ENCODE data around the gene GAPVD1.
"Not testable (repeated sequence)": the region's sequence is repeated elsewhere in the genome, so short reads cannot be mapped to it uniquely, and the experiment has no call there.

GAPVD1 gene

GRCh38 chr9:125316359-125316758 is 54.7 kb downstream of the GAPVD1 start:
- DNase-seq (ENCODE audit: low spot score) = not testable (repeated sequence)

DNA sequence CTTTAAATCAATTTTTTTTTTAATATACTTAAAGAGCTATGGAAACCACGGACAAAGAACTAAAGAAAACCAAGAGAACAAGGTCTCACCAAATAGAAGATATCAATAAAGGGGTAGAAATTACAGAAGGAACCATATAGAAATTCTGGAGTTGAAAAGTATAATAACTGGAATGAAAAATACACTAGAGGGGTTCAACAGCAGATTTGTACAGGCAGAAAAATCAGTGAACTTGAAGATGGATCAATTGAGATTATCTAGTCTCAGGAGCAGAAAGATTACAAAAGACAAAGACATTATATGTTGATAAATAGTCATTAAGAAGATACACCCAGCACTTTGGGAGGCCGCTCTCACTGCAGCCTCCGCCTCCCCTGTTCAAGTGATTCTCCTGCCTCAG is 56.1 kb downstream of the GAPVD1 start:
- DNase-seq (ENCODE audit: low spot score) = no peak

DNA sequence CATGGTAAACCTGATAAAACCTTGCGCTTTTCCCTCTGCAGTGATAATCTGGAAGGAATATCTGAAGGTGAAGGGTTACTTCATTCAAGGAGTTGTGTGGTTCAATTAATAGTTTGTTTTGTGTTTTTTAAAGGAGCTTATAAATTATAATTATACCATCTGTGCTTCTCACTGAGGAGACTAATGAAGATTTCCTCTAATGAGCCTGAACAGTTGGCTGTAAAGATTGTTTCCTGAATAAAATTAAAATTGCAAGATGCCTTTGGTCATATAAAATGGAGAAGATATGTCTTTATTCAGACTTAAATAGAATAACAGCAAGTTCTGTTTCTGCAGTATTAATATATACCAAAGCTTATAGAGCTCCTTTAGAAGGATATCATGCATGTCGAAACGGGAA is 59.9 kb downstream of the GAPVD1 start:
- DNase-seq (ENCODE audit: low spot score) = no peak

DNA sequence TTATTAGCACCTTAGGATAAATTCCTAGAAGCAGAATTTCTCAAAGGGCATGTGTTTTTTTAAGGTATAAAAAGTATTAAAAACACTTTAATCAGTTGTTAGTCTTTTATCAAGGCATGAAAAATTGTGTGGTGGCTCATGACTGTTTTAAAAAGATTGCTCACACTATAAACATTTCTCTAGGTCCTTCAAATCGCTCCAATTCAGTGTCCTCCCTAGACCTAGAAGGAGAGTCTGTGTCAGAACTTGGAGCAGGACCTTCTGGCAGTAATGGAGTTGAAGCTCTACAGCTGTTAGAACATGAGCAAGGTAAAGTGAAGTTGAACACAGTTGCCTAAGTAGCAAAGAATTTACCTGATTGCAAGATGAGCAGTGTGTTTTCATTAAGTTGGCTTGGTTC is 62.0 kb downstream of the GAPVD1 start:
- DNase-seq (ENCODE audit: low spot score) = no peak

- DNase-seq (ENCODE audit: low spot score) = no peak
These were observed 64.2 kb downstream of the GAPVD1 start for GRCh38 chr9:125325826-125326225.

GRCh38 chr9:125329978-125330377 is 68.4 kb downstream of the GAPVD1 start:
- DNase-seq (ENCODE audit: low spot score) = no peak

DNA sequence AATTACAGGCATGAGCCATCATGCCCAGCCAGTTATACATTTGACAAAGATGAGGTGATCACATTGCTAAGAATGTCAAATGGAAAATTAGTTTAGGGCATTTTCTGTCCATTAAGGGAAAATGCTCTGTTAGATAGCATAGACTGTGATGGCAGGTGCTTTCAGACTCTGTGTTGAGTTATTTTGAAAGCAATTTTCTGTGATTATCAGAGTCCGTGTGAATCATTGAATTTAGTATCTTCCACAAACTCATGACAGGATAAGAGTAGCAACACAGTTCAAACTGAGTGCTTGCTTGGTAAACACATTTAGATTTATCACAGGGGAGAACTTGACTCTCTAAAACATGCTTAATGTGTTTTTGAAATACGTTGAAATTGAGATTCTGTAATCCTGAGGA is 69.0 kb downstream of the GAPVD1 start:
- no peak for DNase-seq (ENCODE audit: low spot score)

- DNase-seq (ENCODE audit: low spot score) = no peak
These were observed 70.9 kb downstream of the GAPVD1 start for GRCh38 chr9:125332527-125332926.

GRCh38 chr9:125337236-125337635 is 75.6 kb downstream of the GAPVD1 start:
- DNase-seq (ENCODE audit: low spot score) = no peak

GRCh38 chr9:125338929-125339328 is 77.3 kb downstream of the GAPVD1 start:
- DNase-seq (ENCODE audit: low spot score) = no peak

DNA sequence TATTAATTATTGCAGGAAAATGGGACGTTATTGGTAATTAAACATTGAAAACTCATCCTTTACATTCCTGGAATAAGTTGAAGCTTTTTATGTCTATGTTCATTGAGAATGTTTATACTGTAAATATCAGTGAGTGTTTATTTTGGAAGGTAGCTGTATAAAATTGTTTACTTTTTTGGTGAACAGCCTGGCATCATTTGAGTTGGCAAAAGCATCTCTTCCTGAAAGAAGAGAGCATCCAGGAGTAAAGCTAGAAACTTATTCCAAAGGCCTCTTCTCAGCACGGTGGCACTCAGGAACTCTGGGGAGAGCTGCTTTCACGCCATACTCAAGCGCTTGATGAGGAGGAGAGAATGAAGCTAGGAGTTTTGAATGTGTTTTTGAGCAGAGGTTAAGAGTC is 79.9 kb downstream of the GAPVD1 start:
- no peak for DNase-seq (ENCODE audit: low spot score)

DNA sequence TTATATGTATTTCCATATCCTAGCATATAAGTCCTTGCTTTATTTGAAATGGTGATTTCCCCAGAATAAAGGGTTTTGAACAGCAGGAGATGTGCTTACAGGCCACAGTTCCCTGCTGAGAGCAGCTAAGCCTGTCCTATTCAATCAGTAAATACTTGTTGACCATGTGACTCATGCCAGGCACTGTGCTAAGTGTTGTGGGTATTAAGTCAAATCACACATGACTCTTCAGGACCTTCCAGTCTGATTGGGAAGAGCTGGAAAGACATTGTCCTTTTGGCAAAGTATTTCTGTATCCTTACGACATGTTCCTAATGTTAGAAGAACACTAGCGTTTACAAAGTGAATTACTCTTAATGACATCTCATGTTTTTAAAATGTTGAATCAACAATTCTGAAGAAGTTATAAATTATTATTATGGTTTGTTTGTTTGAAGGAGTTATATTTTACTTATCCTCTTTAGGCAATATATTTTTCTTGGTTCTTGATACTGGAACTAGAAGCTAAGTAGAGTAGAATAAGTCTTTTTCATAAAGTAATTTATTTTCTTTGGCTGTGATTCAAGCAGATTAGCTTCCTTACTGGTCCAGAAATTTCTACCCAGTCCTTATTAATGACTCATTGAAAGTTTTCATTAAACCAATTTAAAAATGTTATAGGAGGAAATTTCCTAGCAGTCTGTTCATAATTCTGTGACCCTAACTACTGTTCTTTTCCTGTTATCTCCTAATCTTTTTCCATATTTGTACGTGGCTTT is 82.1 kb downstream of the GAPVD1 start:
- no peak for DNase-seq (ENCODE audit: low spot score)

DNA sequence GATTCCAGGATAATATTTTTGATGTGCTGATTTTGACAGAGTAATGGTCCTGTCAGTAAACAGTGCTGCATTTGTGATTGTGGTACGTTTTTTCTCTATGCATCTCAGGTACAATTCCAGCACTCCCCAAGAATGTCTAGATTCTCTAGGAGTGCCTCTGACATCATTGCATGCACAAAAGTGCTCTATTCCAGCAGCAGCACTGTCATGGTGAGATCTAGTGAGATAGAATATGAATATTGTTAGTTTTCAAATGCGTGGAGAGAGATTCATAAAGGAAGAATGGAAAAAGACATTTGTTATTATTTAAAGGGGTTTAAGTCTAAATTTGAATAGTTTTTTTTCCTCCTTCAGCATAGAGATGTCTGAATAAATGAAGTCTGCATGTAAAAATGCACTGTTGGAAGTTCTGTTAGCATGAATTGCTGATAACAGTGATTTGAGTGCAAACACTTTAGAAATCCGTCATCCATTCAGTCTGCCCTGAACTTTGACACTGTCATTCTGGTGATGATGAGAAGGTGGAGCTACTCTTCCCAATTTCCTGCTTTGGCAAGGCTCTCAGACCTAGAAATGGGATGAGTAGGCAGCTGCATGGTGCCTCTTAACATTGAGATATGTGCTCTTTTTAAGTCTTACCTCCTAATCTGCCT is 84.6 kb downstream of the GAPVD1 start:
- no peak for DNase-seq (ENCODE audit: low spot score)

- DNase-seq (ENCODE audit: low spot score) = no peak
These were observed 94.0 kb downstream of the GAPVD1 start for GRCh38 chr9:125355601-125356000.

DNA sequence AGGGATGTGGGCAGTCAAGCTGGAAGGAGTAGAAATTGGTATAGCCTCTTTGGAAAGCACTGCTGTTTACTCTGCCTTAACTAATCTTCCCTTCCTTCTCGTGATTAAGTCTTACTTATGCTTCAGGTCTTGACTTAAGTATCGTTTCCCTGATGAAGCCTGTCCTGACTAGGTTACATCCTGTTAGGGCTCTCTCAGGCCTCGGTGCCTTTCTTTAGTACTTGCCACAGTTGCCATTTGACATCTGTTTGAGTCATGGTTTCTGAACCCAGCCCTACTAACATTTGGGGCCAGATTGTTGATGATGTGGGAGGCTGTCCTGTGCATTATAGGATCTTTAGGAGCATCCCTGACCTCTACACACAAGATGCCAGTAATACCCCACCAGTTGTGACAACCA is 94.4 kb downstream of the GAPVD1 start:
- DNase-seq (ENCODE audit: low spot score) = no peak

- DNase-seq (ENCODE audit: low spot score) = no peak
These were observed 97.4 kb downstream of the GAPVD1 start for GRCh38 chr9:125359011-125359410.

DNA sequence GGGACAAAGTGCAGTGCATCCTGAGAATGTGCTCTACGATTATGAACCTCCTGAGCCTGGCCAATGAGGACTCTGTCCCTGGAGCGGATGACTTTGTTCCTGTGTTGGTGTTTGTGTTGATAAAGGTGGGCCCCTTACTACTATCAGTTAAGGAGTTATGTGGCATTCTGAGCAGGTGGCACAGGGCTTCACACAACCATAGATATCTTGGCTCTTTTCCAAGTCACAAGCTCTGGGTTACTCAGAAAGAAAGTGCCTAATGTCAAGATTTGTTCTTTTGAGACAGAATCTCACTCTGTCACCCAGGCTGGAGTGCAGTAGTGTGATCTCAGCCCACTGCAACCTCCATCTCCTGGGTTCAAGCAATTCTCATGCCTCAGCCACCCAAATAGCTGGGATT is 99.0 kb downstream of the GAPVD1 start:
- DNase-seq (ENCODE audit: low spot score) = no peak

DNA sequence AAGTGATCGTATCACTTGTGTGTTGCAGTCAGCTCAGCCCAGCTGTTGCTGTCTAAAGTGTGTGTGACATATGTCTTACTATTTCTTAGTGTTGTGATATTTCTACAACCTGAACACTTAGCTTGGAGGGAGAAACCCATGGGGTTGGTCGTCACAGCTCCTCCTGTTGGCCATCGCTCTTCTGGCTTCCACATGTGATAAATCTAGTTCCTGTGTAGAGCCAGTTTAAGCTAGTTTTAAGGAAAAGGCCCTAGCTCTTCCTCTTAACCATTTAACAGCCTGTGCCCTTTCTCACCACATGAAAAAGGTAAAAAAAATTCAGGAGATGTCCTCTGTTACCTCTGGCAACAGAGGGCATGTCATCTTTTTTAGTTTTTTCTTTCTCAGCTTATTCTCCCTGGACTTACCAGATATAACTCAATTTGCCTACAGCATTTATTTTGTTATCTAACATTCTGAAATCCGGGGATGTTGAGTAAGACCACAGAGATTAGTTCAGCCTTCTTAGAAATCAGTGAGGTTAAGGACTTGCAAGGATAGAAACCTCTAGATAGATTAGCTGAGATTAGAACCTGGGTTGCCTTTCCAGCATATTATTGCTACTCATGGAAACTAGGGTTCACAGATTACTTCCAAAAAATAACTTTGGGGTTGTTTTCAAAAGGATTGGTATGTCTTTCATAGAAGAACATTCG is 100.4 kb downstream of the GAPVD1 start:
- no peak for DNase-seq (ENCODE audit: low spot score)

DNA sequence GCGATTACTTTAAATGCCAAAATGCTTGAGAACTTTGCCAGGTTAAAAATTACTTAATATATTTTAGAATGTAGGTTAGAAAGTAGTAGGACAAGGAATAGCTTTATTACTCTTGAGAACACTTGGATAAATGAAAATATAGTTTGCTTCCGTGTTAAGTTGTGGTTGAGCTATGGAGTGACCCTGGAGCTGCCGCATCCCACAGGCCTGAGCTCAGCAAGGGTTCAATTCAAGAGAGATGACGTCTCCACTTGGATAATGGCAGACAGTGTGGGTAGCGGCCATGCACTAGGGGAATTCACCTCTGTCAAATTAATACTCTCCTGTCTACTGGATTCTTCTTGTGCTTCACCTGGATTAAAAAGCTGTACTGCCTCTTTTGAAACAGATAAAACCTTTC is 105.0 kb downstream of the GAPVD1 start:
- DNase-seq (ENCODE audit: low spot score) = no peak

GRCh38 chr9:125370786-125371185 is 109.2 kb downstream of the GAPVD1 start:
- no peak for DNase-seq (ENCODE audit: low spot score)

GRCh38 chr9:125372441-125373226 is 111.0 kb downstream of the GAPVD1 start:
- DNase-seq (ENCODE audit: low spot score) = no peak

All from CD4-positive, alpha-beta T cell treated with Interleukin-6 at 100 ng/mL for 8 hours (primary cell).